NOMO-1 treated with DMSO at 0.1 percent for 48 hours (cell line): Measurements from ENCODE around the gene OR6C75.
"Not testable (repeated sequence)": the region's sequence is repeated elsewhere in the genome, so short reads cannot be mapped to it uniquely, and the experiment has no call there.

Experiments used
- DNase-seq: peaks from one replicate; lab custom pipeline; 2025; ENCODE audit not compliant: unreplicated experiment; lab: John Stamatoyannopoulos, UW

Gene OR6C75

DNA sequence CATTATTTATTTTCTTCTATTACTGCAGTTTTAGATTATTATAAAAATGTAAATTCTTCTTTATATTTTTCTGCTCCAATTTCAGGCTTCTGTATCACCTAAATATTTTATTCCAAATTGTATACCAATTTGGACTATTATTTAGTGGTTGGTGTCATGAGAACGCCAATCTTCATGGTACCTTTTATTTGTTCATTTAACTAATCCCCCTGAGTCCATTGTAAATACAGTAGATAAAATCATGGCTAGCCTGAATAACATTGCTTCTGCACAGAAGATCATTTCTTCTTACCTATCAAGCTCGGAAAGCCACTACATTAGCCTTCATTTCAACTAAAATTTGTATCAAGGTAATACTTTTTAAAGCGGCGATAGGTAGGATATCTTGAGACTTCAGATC is at the start of gene OR6C75:
TSS of gene OR6C75 (plus strand) at position 301 of the 400 bp plus-strand sequence. CDS start 2,136 bp downstream, outside the sequence.
- DNase-seq = no peak

DNA sequence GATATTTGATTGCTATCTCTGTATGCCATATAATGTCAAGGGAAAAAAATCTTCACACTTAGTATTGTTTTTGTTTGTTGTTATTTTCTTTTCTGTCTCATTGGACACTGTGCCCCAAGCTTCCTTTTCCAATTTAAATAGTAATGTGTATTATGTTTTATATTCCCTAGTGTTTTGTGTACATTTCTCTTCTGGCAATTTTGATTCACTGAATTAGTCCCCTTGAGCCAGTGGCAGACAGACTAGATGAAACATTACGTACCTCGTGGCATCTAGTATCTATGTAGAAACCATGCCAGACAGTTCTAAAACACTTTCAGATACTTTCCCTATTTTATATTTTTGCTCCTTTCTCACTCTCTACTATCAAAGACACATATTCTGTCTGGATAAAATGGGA is 48.7 kb upstream of the OR6C75 start, which contains the start of gene OR6C1:
TSS of gene OR6C1 (plus strand) at position 301 of the 400 bp plus-strand sequence. CDS start 6,257 bp downstream, outside the sequence.
- DNase-seq = no peak

DNA sequence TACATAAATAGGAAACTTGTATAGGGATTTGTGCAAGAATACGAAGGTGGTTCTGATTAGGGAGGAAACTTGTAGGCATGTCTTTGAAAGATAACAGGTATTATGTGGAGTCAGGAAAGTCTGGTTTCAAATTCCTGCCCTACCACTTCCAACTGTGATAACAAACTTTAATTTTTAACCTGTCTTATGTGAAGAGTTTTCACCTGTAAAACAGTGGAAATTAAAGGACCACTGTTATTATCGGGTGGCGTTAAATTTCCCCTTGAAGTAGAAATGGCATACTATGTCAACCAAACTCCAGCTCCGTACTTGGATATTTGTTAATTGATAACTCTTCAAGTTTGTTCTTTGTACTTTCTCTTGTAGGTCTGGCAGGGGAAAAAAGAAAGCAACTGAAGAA is 42.6 kb upstream of the OR6C75 start:
- DNase-seq = no peak

DNA sequence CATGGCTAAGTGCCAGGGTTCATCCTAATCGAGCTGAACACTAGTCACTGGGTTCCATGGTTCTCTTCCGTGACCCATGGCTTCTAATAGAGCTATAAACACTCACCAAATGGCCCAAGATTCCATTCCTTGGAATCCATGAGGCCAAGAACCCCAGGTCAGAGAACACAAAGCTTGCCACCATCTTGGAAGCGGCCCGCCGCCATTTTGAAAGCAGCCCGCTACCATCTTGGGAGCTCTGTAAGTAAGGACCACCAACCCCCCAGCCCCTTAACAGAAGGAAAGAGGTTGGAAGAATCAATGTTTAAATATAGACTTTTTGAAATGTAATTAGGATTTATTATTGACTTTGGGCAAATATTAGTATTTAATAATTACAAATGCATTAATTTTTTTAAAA is 37.0 kb upstream of the OR6C75 start:
- not testable (repeated sequence) for DNase-seq

DNA sequence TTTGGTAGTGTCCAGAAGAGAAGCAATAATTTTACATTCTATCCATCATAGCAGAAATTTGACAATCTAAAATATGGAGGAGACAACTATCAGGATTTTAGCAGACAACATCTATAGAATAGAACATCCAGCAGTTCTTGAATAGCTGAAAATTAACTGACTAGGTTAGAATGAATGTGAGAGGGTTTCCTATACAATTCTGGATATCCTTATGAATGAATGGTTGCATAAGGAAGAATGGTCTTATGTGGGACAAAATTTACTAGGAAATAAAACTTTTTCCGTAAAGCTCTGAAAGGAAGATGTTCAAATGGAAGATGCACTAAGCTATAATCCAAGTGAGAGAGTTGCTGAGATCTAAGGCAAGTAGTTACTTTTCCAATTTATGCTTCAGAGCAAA is 32.3 kb upstream of the OR6C75 start, which contains the start of gene OR6C3:
TSS of gene OR6C3 (plus strand) at position 301 of the 400 bp plus-strand sequence. CDS start 955 bp downstream, outside the sequence.
- DNase-seq = no peak

DNA sequence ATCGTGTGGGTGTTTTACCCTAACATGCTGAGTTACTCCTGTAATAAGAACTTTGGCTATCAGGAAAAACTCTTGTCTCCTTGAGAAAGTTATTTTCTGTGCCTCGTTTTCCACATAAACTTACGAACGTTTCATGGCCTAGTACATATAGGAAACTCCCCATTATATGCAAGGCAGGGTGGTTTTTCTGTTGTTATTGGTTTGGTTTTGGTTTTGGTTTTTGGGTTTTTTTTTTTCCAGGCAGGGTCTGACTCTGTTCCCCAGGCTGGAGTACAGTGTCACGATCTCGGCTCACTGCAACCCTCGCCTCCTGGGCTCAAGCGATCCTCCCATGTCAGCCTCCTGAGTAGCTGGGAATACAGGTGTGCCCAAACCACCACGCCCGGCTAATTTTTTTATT is 26.8 kb upstream of the OR6C75 start:
- no peak for DNase-seq

DNA sequence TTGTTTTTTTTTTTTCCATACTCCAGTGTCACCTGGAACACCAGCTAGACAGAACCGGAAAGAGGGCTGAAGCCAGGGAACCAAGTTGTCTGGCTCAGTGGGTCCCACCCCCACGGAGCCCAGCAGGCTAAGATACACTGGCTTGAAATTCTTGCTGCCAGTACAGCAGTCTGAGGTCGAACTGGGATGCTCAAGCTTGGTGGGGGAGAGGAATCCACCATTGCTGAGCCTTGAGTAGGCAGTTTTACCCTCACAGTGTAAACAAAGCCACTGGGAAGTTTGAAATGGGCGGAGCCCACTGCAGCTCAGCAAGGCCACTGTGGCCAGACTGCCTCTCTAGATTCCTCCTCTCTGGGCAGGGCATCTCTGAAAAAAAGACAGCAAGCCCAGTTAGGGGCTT is 7.4 kb upstream of the OR6C75 start:
- DNase-seq = not testable (repeated sequence)

DNA sequence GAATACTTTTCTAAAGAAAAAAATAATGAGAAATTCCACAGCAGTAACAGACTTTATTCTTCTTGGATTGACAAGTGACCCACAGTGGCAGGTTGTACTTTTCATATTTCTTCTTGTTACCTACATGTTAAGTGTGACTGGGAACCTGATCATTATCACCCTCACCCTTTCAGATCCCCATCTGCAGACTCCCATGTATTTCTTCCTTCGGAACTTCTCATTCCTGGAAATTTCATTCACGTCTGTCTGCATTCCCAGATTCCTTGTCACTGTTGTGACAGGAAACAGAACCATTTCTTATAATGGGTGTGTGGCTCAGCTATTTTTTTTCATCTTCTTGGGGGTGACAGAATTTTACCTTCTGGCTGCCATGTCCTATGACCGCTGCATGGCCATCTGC is 2.3 kb downstream of the OR6C75 start:
- DNase-seq = no peak

DNA sequence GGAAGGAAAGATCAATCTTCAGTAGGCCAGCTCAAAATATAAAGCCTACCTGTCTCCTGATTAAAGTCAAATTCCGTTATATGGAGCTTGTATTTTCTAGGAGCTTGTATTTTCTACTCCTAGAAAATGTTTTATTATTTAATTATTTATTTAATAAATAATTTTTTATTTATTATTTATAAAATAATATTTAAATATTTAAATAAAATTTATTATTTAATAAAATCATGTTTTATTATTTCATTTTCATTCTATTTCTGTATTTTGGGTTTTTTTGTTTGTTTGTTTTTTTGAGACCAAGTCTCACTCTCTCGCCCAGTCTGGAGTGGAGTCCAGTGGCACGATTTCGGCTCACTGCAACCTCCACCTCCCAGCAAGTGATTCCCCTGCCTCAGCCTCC is 9.7 kb downstream of the OR6C75 start:
- DNase-seq = no peak

DNA sequence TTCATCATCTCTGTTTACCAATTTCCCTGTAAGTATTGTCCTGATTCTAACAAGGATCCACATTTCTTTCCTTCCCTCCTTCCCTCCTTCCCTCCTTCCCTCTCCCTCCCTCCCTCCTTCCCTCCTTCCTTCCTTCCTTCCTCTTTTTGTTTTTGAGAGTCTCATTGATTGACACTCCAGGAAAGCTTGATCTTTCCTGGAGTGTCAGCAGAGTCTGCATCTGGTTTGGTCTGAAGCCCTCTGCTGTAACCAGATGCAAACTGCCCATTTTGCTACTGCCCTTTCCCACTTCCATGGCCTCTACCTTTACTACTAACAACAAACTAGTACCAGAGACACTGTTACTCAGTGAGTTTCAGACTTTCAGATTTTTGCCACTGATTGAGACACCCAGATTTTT is 23.1 kb downstream of the OR6C75 start:
- no peak for DNase-seq

DNA sequence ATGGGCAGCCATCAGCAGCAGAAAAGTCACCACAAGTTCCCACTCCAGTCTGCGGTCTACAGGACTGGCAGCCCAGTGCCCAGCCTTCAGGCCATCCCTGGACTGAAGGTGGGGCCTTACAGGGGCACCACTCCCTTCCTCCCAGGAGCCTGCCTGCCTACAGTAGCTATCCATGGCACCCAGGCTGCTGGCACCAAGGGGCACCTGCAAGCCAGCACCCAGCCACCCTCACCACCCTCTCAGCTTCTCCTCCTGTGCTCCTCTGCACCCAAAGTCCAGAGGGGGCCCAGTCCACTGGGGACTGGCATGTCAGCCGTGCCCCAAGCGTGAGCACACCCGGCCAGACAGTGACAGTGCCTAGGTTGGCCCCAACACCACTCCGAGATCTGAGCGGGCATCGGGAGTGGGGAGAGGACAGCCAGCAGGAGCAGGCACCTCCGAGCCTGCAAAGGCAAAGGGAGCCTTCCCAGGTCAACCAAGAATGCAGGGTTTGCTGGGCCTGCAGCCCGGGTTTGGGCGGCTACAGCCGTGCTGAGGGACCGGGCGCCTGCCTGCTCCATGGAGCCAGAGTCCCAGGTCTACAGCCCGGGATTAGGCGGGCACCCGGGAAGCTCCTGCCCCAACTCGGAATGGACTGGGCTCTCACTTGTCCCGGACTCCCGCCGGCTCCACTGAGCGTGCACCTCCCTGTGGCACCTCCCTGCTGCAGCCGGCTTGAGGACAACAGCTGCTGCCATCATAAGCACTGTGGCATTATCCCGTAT is 29.4 kb downstream of the OR6C75 start:
- no peak for DNase-seq

DNA sequence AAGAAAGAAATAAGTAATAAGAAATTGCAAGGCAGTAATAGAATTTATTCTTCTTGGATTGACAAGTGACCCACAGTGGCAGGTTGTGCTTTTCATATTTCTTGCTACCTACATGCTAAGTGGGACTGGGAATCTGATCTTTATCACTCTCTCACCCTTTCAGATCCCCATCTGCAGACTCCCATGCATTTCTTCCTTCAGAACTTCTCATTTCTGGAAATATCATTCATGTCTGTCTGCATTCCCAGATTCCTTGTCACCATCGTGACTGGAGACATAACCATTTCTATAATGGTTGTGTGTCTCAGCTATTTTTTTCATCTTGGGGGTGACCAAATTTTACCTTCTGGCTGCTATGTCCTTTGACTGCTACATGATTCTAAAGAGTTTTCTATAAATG is 33.6 kb downstream of the OR6C75 start:
- DNase-seq = no peak

DNA sequence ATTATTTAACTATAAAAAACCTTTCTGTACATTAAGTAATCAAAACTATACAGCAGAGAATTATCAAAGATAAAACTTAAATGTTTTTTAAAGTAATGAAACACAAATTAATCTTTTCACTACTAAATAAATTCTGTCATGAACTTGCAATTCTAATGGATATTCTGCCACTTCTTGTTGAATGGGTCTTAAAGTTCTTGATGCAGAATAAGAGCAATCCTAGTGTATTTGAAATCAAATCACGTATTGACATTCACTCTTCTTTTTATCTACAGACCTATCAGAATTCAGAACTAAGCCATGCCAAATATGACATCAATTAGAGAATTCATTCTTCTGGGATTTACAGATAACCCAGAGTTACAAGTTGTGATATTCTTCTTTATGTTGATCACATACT is 37.5 kb downstream of the OR6C75 start, which contains the start of gene OR6C65:
TSS of gene OR6C65 (plus strand) at position 301 of the 400 bp plus-strand sequence. CDS start at position 301, 0 bp downstream.
- DNase-seq = no peak

DNA sequence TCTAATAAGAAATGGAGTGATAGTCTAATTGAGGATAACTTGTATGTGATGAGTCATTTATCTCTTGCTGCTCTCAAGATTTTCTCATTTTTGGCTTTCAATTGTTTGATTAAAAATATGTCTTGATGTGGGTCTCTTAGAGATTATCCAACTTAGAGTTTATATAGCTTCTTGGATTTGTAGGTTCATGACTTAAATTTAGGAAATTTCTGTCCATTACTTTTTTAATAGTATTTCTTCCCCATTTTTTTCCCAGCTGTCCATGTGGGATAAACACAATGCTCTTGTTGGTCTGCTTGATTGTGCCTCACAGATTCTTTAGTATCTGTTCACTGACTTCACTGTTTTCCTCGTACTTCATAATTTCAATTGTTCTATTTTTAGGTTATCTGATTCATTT is 45.1 kb downstream of the OR6C75 start:
- DNase-seq = no peak

DNA sequence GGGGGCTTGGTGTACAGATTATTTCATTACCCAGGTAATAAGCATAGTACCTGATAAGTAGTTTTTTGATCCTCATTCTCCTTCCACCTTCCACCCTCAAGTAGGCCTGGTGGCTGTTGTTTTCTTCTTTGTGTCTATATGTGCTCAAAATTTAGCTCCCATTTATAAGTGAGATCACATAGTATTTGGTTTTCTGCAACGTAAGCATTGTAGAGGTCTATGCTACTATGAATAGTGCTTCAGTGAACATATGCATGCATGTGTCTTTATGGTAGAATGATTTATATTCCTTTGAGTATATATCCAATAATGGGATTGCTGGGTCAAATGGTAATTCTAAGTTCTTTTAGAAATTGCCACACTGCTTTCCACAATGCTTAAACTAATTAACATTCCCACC is 46.4 kb downstream of the OR6C75 start:
- not testable (repeated sequence) for DNase-seq

DNA sequence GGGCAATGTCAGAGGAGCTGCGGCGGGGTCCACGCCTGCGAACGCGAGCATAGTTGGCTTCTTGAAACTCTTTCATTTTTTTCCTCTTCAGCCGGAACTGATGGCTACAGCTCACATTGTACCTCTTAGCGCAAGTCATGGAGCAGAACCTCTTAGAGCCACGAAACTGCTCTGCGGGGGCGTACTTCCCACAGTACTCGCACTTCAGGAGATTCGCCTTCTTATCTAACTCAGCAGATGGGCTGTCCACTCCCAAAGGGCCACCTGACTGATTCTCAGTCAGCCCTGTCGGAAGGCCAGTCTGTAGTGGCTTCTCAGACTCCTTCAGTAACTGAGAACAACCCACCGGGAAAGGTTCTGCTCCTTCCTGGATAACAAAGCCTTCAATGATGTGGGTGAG is 49.4 kb downstream of the OR6C75 start:
- not testable (repeated sequence) for DNase-seq

DNA sequence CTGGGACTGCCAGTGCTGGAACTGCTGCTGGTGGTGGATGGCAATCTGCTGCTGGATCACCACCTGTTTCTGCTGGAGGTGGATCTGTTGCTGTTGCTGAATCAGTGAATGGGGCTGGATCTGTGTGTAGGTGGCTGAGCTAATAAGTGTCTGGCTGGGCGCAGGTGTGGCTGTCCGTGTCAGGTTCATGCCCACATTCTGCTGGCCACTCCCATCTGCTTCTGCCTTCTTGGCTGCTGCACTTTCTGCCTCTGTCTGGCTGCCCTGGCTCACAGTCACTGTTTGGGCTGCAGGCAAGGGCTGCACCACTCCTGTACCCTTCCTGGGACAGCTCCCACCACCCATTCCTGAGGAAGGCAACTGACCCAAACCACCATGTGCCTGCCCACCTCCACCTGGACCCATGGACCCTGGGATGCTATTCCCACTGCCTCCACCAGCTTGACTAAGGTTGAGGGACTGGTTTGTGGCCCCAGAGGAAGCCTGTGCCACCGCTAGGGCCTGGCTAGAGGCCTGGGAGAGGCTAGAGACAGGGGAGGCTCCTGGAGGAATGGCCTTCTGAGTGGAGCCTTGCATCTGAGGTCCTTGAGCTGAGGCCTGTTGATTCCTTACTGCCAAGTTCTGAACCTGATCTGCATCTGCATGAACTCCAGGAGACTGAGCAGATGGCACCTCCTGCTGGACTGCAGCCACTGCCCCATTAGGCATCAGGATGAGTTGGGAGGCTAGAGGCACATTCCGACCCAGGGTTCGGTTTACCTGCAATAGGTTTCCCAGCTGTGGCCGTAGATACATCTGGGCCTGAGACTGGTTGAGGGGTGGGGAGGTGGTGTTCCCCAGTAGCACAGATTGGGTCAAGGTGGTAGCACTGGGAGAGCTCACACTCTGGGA is 51.0 kb downstream of the OR6C75 start:
- DNase-seq = not testable (repeated sequence)

DNA sequence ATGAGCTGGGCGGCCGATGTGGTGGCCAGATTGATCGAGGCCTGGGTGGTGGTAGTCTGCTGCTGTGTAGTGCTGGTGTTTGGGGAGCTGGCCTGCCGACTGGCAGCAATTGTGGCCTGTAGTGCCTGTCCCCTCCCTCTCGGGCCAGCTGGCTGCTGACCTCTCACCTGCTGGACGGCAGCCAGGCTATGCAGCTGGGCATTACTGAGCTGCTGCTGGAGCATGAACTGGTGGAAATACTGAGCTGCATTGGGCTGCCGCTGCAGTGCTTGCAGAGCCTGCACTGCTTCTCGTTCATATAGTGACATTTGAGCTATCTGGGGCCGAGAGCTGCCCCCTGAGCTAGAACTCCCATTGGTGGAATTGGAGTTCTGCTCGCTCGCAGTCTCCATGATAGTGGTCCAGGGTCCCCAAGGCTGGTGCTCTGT is 51.6 kb downstream of the OR6C75 start:
- DNase-seq = not testable (repeated sequence)

DNA sequence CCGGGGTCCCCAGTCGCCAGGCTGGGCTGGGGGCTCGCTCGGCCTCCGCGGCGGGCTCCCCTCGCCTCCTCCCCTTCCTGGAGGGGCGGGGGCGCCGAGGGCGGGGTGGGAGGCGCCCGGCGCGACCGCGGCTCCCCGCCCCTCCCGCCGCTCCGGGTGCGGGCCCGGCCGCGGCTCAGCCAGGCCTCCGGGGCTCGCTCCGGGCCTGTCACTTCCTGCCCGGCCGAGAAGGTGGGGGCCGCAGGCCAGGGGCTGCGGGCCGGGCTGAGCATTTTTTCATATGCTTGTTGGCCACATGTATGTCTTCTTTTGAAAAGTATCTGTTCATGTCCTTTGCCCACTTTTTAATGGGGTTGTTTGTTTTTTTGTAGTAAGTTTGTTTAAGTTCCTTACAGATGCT is 52.1 kb downstream of the OR6C75 start:
- not testable (repeated sequence) for DNase-seq

DNA sequence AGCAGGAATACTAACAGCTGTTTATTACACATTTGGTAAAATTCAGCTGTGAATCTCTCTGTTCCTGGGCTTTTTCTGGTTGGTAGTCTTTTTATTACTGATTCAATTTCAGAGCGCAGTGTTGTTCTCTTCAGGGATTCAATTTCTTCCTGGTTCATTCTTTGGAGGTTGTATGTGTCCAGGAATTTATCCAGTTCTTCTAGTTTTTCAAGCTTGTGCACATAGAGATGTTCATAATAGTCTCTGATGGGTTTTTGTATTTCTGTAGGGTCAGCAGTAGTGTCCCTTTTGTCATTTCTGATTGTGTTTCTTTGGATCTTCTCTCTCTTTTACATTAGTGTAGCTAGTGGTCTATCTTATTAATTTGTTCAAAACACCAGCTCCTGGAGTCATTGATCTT is 54.2 kb downstream of the OR6C75 start:
- no peak for DNase-seq
